Stimulated activated CD8-positive, alpha-beta memory T cell treated with anti-CD3 and anti-CD28 coated beads, Interleukin-7, amount 100 ng/mL, for 24 hours (primary cell): ENCODE measurements around the gene CDK19.
"Not testable (repeated sequence)": the region's sequence is repeated elsewhere in the genome, so short reads cannot be mapped to it uniquely, and the experiment has no call there.

Experiments used
- DNase-seq: peaks from one replicate; pipeline ENCODE4 v3.0.0-alpha.2; 2020; ENCODE audit warnings: low read depth

CDK19 gene

GRCh38 chr6:110620065-110620464, 195.2 kb downstream of the CDK19 start:
- DNase-seq: no peak

- DNase-seq: no peak
Observed at GRCh38 chr6:110619275-110619908, 195.9 kb downstream of the CDK19 start.

- DNase-seq: no peak
Observed at GRCh38 chr6:110618591-110619267, 196.5 kb downstream of the CDK19 start.

GRCh38 chr6:110617057-110617456, 198.2 kb downstream of the CDK19 start:
- no peak for DNase-seq

- DNase-seq: no peak
Observed at GRCh38 chr6:110615722-110616121, 199.5 kb downstream of the CDK19 start.

- DNase-seq: no peak
Observed at GRCh38 chr6:110614586-110614985, 200.7 kb downstream of the CDK19 start.

GRCh38 chr6:110614106-110614505, 201.2 kb downstream of the CDK19 start:
- no peak for DNase-seq

GRCh38 chr6:110613356-110613755, 201.9 kb downstream of the CDK19 start:
- DNase-seq: no peak

GRCh38 chr6:110612298-110612697, 203.0 kb downstream of the CDK19 start:
- DNase-seq: no peak

- no peak for DNase-seq
Observed at GRCh38 chr6:110609101-110609500, 206.2 kb downstream of the CDK19 start.

GRCh38 chr6:110608151-110608550, 207.1 kb downstream of the CDK19 start:
- no peak for DNase-seq

- no peak for DNase-seq
Observed at GRCh38 chr6:110606151-110606550, 209.1 kb downstream of the CDK19 start.

GRCh38 chr6:110600640-110601039, 214.6 kb downstream of the CDK19 start:
- not testable (repeated sequence) for DNase-seq

- no peak for DNase-seq
Observed at GRCh38 chr6:110597761-110598160, 217.5 kb downstream of the CDK19 start.

- DNase-seq: no peak
Observed at GRCh38 chr6:110596354-110596753, 218.9 kb downstream of the CDK19 start.

GRCh38 chr6:110595112-110595511, 220.2 kb downstream of the CDK19 start:
- DNase-seq: no peak

- no peak for DNase-seq
Observed at GRCh38 chr6:110593637-110594036, 221.6 kb downstream of the CDK19 start.

GRCh38 chr6:110592765-110593164, 222.5 kb downstream of the CDK19 start:
- no peak for DNase-seq

- DNase-seq: peak; percentile 1
Observed at GRCh38 chr6:110590821-110591351, 224.4 kb downstream of the CDK19 start.

- DNase-seq: no peak
Observed at GRCh38 chr6:110589865-110590513, 225.3 kb downstream of the CDK19 start.

GRCh38 chr6:110587328-110587727, 227.9 kb downstream of the CDK19 start:
- no peak for DNase-seq

GRCh38 chr6:110581679-110582078, 233.6 kb downstream of the CDK19 start:
- DNase-seq: no peak

GRCh38 chr6:110577596-110578167, 237.6 kb downstream of the CDK19 start:
- DNase-seq: not testable (repeated sequence)
